ENCODE data around the gene CYP46A1. TPM values are rescaled to one million over a fixed set of nuclear protein-coding genes. Genes with fewer than 3 reads are reported as not detected.
A peak's percentile ranks its signal among the peaks of the same experiment; 100 is the strongest.

Gene CYP46A1
- total RNA-seq, 1 donor from 2014 or later, result 1.1 TPM

DNA sequence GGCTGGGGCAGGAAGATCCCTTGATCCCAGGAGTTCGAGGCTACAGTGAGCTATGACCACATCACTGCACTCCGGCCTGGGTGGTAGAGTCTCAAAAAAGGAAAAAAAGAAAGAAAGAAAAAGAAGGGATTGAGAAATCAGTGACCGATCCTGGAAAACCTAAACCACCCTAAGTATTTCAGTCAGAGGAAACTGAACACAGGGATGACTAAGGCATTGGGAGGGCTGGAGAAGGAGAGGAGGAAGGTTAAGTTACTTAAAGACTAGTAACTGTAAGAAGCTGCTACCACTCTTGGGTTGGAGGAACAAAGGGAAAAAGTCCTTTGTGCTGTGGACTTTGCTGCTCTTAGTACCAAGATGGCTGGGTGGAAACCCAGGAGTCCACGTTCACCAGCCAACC lies 28.6 kb upstream of the CYP46A1 start:
- Mint-ChIP-seq H3K4me3 (no peak overlapping the region), H3K27me3 (ENCODE audit: insufficient read depth, low read depth) (peaks cover 12% of the 10 kb centered on the region)
- TF ChIP-seq, protein P1, sequence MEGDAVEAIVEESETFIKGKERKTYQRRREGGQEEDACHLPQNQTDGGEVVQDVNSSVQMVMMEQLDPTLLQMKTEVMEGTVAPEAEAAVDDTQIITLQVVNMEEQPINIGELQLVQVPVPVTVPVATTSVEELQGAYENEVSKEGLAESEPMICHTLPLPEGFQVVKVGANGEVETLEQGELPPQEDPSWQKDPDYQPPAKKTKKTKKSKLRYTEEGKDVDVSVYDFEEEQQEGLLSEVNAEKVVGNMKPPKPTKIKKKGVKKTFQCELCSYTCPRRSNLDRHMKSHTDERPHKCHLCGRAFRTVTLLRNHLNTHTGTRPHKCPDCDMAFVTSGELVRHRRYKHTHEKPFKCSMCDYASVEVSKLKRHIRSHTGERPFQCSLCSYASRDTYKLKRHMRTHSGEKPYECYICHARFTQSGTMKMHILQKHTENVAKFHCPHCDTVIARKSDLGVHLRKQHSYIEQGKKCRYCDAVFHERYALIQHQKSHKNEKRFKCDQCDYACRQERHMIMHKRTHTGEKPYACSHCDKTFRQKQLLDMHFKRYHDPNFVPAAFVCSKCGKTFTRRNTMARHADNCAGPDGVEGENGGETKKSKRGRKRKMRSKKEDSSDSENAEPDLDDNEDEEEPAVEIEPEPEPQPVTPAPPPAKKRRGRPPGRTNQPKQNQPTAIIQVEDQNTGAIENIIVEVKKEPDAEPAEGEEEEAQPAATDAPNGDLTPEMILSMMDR (IDR thresholded peaks at IDR 0.05), result no peak
- TF ChIP-seq EZH2phosphoT487 (IDR thresholded peaks at IDR 0.05), result no peak
- TF ChIP-seq EZH2 (IDR thresholded peaks at IDR 0.05), result no peak

DNA sequence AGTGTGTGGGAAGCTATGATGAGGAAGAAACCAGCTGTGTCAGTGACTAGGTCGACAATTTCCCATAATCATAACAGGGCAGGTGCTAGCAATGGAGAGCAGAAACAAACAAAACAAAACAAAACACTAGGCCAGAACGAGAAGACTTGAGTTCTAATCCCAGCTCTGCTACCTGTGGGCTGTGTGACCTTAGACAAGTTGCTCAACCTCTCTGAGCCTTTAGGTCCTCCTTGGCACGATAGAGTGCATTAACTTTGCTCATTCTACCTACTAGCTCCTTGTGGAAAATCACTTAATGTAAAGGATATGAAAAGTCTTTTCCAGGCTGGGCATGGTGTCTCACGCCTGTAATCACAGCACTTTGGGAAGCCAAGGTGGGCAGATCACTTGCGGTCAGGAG lies 27.9 kb upstream of the CYP46A1 start:
- H3K4me2 ChIP-seq, result no peak overlapping the region
- Mint-ChIP-seq H3K4me3 (no peak overlapping the region), H3K4me1 (peaks cover 51% of the 10 kb centered on the region), H3K27ac (peak overlapping the region; percentile 48), H3K9me3 (peaks cover 3% of the 10 kb centered on the region), H3K36me3 (peaks cover 3% of the 10 kb centered on the region), H3K27me3 (ENCODE audit: insufficient read depth, low read depth) (peaks cover 10% of the 10 kb centered on the region)
- H3F3A ChIP-seq (ENCODE audit: low read depth), result peaks cover 22% of the 10 kb centered on the region
- H4K20me1 ChIP-seq (ENCODE audit: low read depth), result no peaks in the 10 kb centered on the region
- H3K9ac ChIP-seq, result no peak overlapping the region
- no peaks in the 10 kb centered on the region for H3K79me2 ChIP-seq (ENCODE audit: low read depth)
- no peak for DNase-seq (ENCODE audit: low spot score)
- no peaks in the 10 kb centered on the region for H3K36me3 ChIP-seq
- H3K27ac ChIP-seq, result no peak overlapping the region
- H3K4me1 ChIP-seq, result peaks cover 14% of the 10 kb centered on the region
- H3K27me3 ChIP-seq, result no peaks in the 10 kb centered on the region
- H3K9me3 ChIP-seq (ENCODE audit: low read depth), result no peaks in the 10 kb centered on the region
- no peak overlapping the region for H3K4me3 ChIP-seq
- TF ChIP-seq EZH2 (IDR thresholded peaks at IDR 0.05) (no peak), EZH2phosphoT487 (IDR thresholded peaks at IDR 0.05) (no peak)
- TF ChIP-seq, protein P1 (IDR thresholded peaks at IDR 0.05), result no peak
- H2AFZ ChIP-seq (replicated peaks), result no peak overlapping the region

More for the DNA sequence above, 28.6 kb upstream of the CYP46A1 start:
- H3K9me3 Mint-ChIP-seq, result peaks cover 3% of the 10 kb centered on the region
- Histone ChIP-seq H3K79me2 (ENCODE audit: low read depth) (no peaks in the 10 kb centered on the region), H3K27ac (no peak overlapping the region), H2AFZ (replicated peaks) (no peak overlapping the region), H3K4me2 (no peak overlapping the region), H3K36me3 (no peaks in the 10 kb centered on the region), H3K27me3 (no peaks in the 10 kb centered on the region), H4K20me1 (ENCODE audit: low read depth) (no peaks in the 10 kb centered on the region), H3K4me3 (no peak overlapping the region), H3K4me1 (peaks cover 9% of the 10 kb centered on the region), H3F3A (ENCODE audit: low read depth) (peaks cover 22% of the 10 kb centered on the region), H3K9ac (no peak overlapping the region), H3K9me3 (ENCODE audit: low read depth) (no peaks in the 10 kb centered on the region)
- peak overlapping the region; percentile 61 for H3K27ac Mint-ChIP-seq
- H3K36me3 Mint-ChIP-seq, result peaks cover 4% of the 10 kb centered on the region
- no peak for DNase-seq (ENCODE audit: low spot score)
- peaks cover 49% of the 10 kb centered on the region for H3K4me1 Mint-ChIP-seq

DNA sequence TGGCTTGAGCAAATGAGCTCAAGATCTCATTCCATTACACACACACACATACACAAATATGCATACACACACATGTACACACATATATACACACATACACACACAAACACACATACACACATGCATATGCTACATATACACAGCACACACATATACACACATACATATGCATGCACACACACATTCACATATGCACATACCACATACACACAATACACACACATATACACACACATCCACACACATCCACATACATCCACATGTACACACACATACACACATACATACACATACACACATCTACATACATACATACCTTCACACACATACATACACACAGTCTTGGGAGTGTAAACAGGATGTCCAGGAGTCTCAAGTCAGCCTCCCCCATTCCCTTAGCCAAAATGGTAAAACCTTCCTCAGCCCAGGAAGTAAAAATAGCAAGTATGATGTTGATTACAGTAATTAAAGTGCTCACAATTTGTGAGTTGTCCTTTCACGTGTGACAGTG lies 26.4 kb upstream of the CYP46A1 start:
- no peak for DNase-seq (ENCODE audit: low spot score)
- Histone ChIP-seq H3K79me2 (ENCODE audit: low read depth) (no peaks in the 10 kb centered on the region), H3K4me3 (no peak overlapping the region), H3F3A (ENCODE audit: low read depth) (peaks cover 22% of the 10 kb centered on the region), H3K4me1 (peaks cover 14% of the 10 kb centered on the region), H4K20me1 (ENCODE audit: low read depth) (no peaks in the 10 kb centered on the region), H3K9ac (no peak overlapping the region), H3K27ac (no peak overlapping the region), H3K4me2 (no peak overlapping the region), H3K36me3 (no peaks in the 10 kb centered on the region), H2AFZ (replicated peaks) (no peak overlapping the region), H3K27me3 (no peaks in the 10 kb centered on the region), H3K9me3 (ENCODE audit: low read depth) (no peaks in the 10 kb centered on the region)
- peaks cover 2% of the 10 kb centered on the region for H3K36me3 Mint-ChIP-seq
- TF ChIP-seq, protein P1 (IDR thresholded peaks at IDR 0.05), result no peak
- TF ChIP-seq EZH2phosphoT487 (IDR thresholded peaks at IDR 0.05), result no peak
- TF ChIP-seq EZH2 (IDR thresholded peaks at IDR 0.05), result no peak
- H3K4me3 Mint-ChIP-seq, result no peak overlapping the region
- peaks cover 3% of the 10 kb centered on the region for H3K9me3 Mint-ChIP-seq
- H3K27ac Mint-ChIP-seq, result peak overlapping the region; percentile 29
- H3K27me3 Mint-ChIP-seq (ENCODE audit: insufficient read depth, low read depth), result peaks cover 16% of the 10 kb centered on the region
- H3K4me1 Mint-ChIP-seq, result peaks cover 59% of the 10 kb centered on the region

All from neural progenitor cell (in vitro differentiated cells).